ENCODE data around the gene METTL18. TPM values are rescaled to one million over a fixed set of nuclear protein-coding genes. Genes with fewer than 3 reads are reported as not detected.

The METTL18 gene
- polyA plus RNA-seq, 3 donors, result 0.68 to 2.5 (median 2.3) TPM

DNA sequence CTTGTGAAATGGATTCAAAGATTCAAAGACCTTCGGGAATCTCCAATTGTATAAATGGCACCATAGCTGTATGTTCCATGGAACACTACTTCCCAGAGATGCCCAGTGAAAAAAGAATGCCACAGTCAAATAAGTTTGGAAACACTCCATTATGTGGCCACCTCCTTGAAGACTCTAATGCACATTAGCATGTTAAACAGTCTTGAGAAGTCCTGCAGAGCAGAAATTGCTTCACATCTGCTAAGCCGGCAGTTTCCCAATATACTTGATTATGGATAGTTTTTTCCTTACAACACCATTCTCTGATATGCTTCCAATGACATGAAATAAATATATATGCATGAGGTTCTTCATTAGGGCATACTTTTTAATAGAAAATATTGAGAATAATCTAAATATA is 48.2 kb downstream of the METTL18 start:
- H3K36me3 Mint-ChIP-seq, result no peaks in the 10 kb centered on the region
- 100% methylated on average over 1 of the region's 2 CpGs for WGBS (ENCODE audit: insufficient coverage)
- Histone ChIP-seq H3K27me3 (ENCODE audit: control insufficient read depth in 2 of 2, insufficient read depth in 2 of 2, low read length in 2 of 2) (no peaks in the 10 kb centered on the region), H3K9me3 (replicated peaks in 1 of 2; ENCODE audit: control insufficient read depth in 1 of 2, insufficient read depth in 1 of 2, low read length in 2 of 2) (no peaks in the 10 kb centered on the region), H2AFZ (ENCODE audit: insufficient read depth, low read depth, low read length, poor library complexity, severe bottlenecking) (no peak overlapping the region), H4K20me1 (ENCODE audit: insufficient read depth, low read length) (no peaks in the 10 kb centered on the region), H3K4me2 (replicated peaks; ENCODE audit: extremely low read depth, low read length, poor library complexity, severe bottlenecking) (no peak overlapping the region), H3K4me1 (ENCODE audit: control insufficient read depth in 1 of 2, insufficient read depth in 2 of 2, low read length in 2 of 2) (no peaks in the 10 kb centered on the region), H3K4me3 (replicated peaks in 1 of 3; ENCODE audit: low read depth in 2 of 3, low read length in 3 of 3) (no peak overlapping the region), H3K36me3 (replicated peaks in 1 of 2; ENCODE audit: control insufficient read depth in 1 of 2, insufficient read depth in 2 of 2, low read length in 2 of 2) (no peaks in the 10 kb centered on the region), H3K79me2 (ENCODE audit: insufficient read depth, low read length) (no peaks in the 10 kb centered on the region), H3K9ac (ENCODE audit: insufficient read depth, low read length, poor library complexity, severe bottlenecking) (no peak overlapping the region), H3K27ac (ENCODE audit: low read depth in 1 of 2, low read length in 2 of 2) (no peak overlapping the region)
- H3K4me3 Mint-ChIP-seq, result no peak overlapping the region
- TF ChIP-seq, protein P1, sequence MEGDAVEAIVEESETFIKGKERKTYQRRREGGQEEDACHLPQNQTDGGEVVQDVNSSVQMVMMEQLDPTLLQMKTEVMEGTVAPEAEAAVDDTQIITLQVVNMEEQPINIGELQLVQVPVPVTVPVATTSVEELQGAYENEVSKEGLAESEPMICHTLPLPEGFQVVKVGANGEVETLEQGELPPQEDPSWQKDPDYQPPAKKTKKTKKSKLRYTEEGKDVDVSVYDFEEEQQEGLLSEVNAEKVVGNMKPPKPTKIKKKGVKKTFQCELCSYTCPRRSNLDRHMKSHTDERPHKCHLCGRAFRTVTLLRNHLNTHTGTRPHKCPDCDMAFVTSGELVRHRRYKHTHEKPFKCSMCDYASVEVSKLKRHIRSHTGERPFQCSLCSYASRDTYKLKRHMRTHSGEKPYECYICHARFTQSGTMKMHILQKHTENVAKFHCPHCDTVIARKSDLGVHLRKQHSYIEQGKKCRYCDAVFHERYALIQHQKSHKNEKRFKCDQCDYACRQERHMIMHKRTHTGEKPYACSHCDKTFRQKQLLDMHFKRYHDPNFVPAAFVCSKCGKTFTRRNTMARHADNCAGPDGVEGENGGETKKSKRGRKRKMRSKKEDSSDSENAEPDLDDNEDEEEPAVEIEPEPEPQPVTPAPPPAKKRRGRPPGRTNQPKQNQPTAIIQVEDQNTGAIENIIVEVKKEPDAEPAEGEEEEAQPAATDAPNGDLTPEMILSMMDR (IDR thresholded peaks at IDR 0.05), result no peak
- no peak for DNase-seq
- H3K27me3 Mint-ChIP-seq (ENCODE audit: low read depth in 3 of 3), result peaks cover 0 to 3% (median 2%) of the 10 kb centered on the region in 3 donors
- H3K4me1 Mint-ChIP-seq, result no peaks in the 10 kb centered on the region
- H3K9me3 Mint-ChIP-seq, result peaks cover 0 to 6% (median 0%) of the 10 kb centered on the region in 7 donors
- intact Hi-C loops (cut with micrococcal nuclease), result no loop called here
- no peak overlapping the region for H3K27ac Mint-ChIP-seq

DNA sequence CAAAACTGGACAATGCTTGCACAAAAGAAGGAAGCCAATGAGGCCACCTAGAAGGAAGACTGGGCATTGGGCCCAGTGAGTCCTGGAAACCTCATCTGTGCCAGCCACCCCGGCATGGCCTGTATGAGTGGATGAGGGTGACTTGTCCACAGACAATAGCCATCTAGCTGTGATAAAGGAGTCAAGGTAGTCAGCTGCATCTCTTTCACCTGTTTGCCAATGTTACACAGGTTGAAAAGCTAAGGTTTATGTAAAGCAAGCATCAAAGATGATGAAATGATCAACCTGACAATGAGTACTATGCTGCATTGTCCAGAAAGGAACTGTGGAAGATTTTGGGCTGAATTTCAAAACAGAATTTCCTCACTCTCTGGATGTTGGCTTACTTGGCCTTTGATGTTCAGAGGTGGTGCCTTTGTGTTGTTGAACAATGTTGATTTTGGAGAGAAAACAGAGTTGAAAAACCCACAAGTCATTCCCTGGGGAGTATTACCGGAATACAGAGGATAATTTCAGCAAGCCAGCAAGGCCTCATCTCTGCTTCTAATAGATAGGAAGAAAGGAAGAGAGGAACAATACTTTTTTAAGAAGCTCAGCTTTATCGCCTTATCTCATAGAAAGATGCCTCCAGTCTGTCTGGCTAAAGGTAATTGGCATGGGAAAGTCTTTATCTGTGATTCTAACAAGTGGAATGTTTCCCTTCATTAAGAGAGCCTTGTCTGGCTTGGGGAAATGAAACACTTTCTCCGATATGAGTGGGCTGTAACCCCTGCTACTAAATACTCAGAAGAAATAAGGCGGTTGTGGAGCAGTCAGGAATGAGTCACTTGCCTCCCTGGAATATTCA is 49.5 kb downstream of the METTL18 start:
- H3K79me2 ChIP-seq (ENCODE audit: insufficient read depth, low read length), result no peaks in the 10 kb centered on the region
- no peaks in the 10 kb centered on the region for H4K20me1 ChIP-seq (ENCODE audit: insufficient read depth, low read length)
- no peaks in the 10 kb centered on the region for H3K36me3 Mint-ChIP-seq
- no peak overlapping the region for H3K27ac Mint-ChIP-seq
- WGBS (ENCODE audit: insufficient coverage), result 89% methylated on average over 3 of the region's 5 CpGs
- peaks cover 2 to 3% (median 3%) of the 10 kb centered on the region in 3 donors for H3K27me3 Mint-ChIP-seq (ENCODE audit: low read depth in 3 of 3)
- H3K9me3 Mint-ChIP-seq, result peaks cover 0 to 6% (median 0%) of the 10 kb centered on the region in 7 donors
- H3K36me3 ChIP-seq (replicated peaks in 1 of 2; ENCODE audit: control insufficient read depth in 1 of 2, insufficient read depth in 2 of 2, low read length in 2 of 2), result no peaks in the 10 kb centered on the region
- no peaks in the 10 kb centered on the region for H3K9me3 ChIP-seq (replicated peaks in 1 of 2; ENCODE audit: control insufficient read depth in 1 of 2, insufficient read depth in 1 of 2, low read length in 2 of 2)
- no peaks in the 10 kb centered on the region for H3K4me1 Mint-ChIP-seq
- H3K4me3 ChIP-seq (replicated peaks in 1 of 3; ENCODE audit: low read depth in 2 of 3, low read length in 3 of 3), result no peak overlapping the region
- no peaks in the 10 kb centered on the region for H3K27me3 ChIP-seq (ENCODE audit: control insufficient read depth in 2 of 2, insufficient read depth in 2 of 2, low read length in 2 of 2)
- no peak overlapping the region for H3K4me2 ChIP-seq (replicated peaks; ENCODE audit: extremely low read depth, low read length, poor library complexity, severe bottlenecking)
- no peak overlapping the region for H3K4me3 Mint-ChIP-seq
- intact Hi-C loops (cut with micrococcal nuclease), result no loop called here
- H3K4me1 ChIP-seq (ENCODE audit: control insufficient read depth in 1 of 2, insufficient read depth in 2 of 2, low read length in 2 of 2), result no peaks in the 10 kb centered on the region
- DNase-seq, result no peak
- no peak overlapping the region for H3K9ac ChIP-seq (ENCODE audit: insufficient read depth, low read length, poor library complexity, severe bottlenecking)
- no peak overlapping the region for H2AFZ ChIP-seq (ENCODE audit: insufficient read depth, low read depth, low read length, poor library complexity, severe bottlenecking)
- no peak overlapping the region for H3K27ac ChIP-seq (ENCODE audit: low read depth in 1 of 2, low read length in 2 of 2)
- TF ChIP-seq, protein P1 (IDR thresholded peaks at IDR 0.05), result no peak

Other genes starting within 250 kb of the METTL18 start
- gene F5, start 208.4 kb downstream of the METTL18 start, polyA plus RNA-seq, result 10 to 100 TPM in 1 of 3 donors, 1 to 10 TPM in 2; 6.5 to 14.5 (median 7.1) TPM
- gene SELP, start 164.8 kb downstream of the METTL18 start, polyA plus RNA-seq, result 1 to 10 TPM in 1 of 3 donors, under 1 TPM in 2; 0.84 to 1.4 (median 0.85) TPM
- gene SELL, start 83.3 kb downstream of the METTL18 start, polyA plus RNA-seq, result 1,000 to 10,000 TPM in 2 of 3 donors, 100 to 1,000 TPM in 1; 153 to 1,885 (median 1,118) TPM
- gene SELE, start 60.8 kb downstream of the METTL18 start, polyA plus RNA-seq, result not detected
- 1 to 10 TPM; 2.3 to 4.9 (median 3.6) TPM for gene SCYL3, start 99.0 kb upstream of the METTL18 start, polyA plus RNA-seq